ENCODE results near the gene DUSP10.

DUSP10 gene

GRCh38 chr1:221729771-221730330 is 12.0 kb downstream of the DUSP10 start:
- no peak for DNase-seq

- no peak for DNase-seq
These were observed 13.8 kb downstream of the DUSP10 start for GRCh38 chr1:221728037-221728505.

GRCh38 chr1:221727146-221728036 is 14.5 kb downstream of the DUSP10 start:
- DNase-seq = no peak

- no peak for DNase-seq
These were observed 15.9 kb downstream of the DUSP10 start for GRCh38 chr1:221725735-221726672.

GRCh38 chr1:221724931-221725605 is 16.8 kb downstream of the DUSP10 start:
- no peak for DNase-seq

GRCh38 chr1:221723848-221724236 is 18.0 kb downstream of the DUSP10 start:
- DNase-seq = no peak

GRCh38 chr1:221723018-221723847 is 18.7 kb downstream of the DUSP10 start:
- DNase-seq = no peak

- no peak for DNase-seq
These were observed 19.5 kb downstream of the DUSP10 start for GRCh38 chr1:221722254-221723017.

- DNase-seq = no peak
These were observed 21.3 kb downstream of the DUSP10 start for GRCh38 chr1:221720545-221720944.

- no peak for DNase-seq
These were observed 21.9 kb downstream of the DUSP10 start for GRCh38 chr1:221719987-221720386.

- DNase-seq = no peak
These were observed 22.7 kb downstream of the DUSP10 start for GRCh38 chr1:221719278-221719597.

GRCh38 chr1:221718381-221719277 is 23.3 kb downstream of the DUSP10 start:
- no peak for DNase-seq

- no peak for DNase-seq
These were observed 24.4 kb downstream of the DUSP10 start for GRCh38 chr1:221717485-221717853.

GRCh38 chr1:221716713-221717484 is 25.0 kb downstream of the DUSP10 start:
- no peak for DNase-seq

GRCh38 chr1:221715321-221716169 is 26.3 kb downstream of the DUSP10 start:
- DNase-seq = peak; percentile 69

- peak; percentile 75 for DNase-seq
These were observed 27.4 kb downstream of the DUSP10 start for GRCh38 chr1:221714227-221715152.
